SW480 (cell line): Measurements from ENCODE around the gene ABL2.
"Not testable (repeated sequence)": the region's sequence is repeated elsewhere in the genome, so short reads cannot be mapped to it uniquely, and the experiment has no call there.

Source experiments
- DNase-seq: peaks from one replicate; pipeline ENCODE4 v3.0.0-alpha.2; 2016; ENCODE audit warnings: low spot score

ABL2 gene

DNA sequence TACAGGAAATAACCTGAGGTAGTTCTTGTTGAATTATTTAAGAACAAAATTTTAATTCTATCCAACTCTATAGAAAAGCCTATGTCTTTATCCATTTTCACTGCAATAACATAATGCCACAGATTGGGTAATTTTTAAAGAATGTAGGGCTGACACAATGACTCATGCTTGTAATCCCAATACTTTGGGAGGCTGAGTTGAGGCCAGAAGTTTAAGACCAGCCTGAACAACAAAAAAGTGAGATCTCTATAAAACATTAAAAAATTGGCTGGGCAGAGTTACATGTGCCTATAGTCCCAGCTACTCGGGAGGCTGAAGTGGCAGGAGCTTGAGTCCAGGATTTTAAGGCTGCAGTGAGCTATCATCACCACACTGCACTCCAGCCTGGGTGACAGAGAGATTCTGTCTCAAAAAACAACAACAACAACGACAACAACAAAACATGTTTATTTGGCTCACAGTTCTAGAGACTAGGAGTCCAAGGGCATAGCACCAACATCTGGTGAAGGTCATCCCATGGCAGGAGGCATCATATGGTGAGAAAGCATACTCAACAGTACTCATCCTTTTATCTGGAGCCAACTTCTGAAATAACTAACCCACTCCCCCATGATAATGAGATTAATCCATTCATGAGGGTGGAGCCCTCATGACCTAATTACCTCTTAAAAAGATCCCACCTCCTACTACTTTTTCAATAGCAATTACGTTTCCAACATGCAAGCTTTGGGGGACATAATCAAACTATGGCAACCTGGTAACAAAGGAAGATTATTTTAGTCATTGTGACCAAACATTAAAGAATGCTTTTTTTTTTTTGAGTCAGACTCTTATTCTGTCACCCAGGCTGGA lies 59.6 kb downstream of the ABL2 start:
- no peak for DNase-seq

DNA sequence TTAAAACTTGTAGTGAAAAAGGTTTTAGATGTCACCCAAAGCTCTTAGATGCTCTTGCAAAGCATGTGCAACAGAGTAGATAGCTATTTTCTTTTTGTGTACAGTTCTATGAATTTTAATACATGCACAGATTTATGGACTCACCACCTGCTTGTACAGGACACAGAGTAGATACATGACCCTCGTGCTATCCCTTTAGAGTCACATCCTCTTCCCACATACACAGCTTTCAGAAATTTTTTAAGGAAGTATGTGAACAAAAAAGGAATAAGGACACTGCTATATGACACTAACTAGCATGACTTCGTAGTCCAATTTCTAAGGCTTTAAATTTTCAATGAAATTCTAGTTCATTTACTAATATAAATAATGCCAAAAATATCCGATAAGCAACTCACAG lies 60.9 kb downstream of the ABL2 start:
- DNase-seq, result no peak

DNA sequence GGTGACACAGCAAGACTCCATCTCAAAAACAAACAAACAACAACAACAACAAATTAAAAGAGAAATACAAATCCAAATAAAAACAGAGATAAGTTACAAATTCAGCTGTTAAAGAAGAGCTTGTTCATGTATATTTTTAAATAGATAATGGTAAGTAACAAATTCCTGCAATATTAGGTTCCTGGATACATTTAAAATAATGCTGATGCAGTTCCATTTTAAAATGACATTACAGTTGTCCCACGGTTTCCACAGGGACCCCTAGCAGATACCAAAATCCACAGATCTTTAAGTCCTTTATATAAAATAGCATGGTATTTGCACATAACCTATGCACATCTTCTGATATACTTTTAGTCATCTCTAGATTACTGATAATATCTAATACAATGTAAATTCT lies 61.5 kb downstream of the ABL2 start:
- DNase-seq, result no peak

DNA sequence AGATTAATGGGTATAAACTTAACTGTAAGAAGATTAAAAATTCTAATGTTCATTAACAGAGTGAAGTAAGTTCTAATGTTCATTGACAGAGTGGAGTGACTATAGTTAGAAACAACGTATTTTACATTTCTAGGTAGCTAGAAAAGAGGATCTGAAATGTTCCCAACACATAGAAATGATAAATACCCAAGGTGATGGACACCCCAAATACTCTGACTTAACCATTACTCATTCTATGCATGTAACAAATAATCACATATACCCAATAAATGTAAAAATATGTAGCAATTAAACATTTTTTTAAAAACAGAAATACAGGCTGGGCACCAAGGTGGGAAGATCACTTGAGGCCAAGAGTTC lies 62.1 kb downstream of the ABL2 start:
- DNase-seq, result no peak

DNA sequence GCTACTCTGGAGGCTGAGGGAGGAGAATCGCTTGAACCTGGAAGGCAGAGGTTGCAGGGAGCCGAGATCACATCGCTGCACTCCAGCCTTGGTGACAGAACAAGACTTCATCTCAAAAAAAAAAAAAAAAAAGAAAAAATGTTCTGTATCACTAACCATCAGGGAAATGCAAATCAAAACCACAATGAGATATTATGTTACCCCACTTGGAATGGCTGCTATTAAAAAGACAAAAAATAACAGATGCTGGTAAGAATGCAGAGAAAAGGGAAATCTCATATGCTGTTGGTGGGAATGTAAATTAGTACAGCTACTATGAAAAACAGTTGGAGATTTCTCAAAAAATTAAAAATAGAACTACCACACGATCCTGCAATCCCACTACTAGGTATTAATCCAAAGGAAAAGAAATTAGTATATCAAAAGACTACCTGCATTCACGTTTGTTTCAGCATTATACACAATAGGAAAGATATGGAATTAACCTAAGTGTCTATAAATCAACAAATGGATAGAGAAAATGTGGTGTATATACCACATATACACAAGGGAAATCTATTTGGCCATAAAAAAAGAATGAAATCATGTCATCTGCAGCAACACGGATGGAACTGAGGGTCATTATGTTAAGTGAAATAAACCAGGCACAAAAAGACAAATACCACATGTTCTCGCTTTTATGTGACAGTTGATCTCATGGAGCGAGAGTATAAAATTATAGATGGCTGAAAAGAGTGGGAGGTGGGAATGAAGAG lies 62.6 kb downstream of the ABL2 start:
- no peak for DNase-seq

DNA sequence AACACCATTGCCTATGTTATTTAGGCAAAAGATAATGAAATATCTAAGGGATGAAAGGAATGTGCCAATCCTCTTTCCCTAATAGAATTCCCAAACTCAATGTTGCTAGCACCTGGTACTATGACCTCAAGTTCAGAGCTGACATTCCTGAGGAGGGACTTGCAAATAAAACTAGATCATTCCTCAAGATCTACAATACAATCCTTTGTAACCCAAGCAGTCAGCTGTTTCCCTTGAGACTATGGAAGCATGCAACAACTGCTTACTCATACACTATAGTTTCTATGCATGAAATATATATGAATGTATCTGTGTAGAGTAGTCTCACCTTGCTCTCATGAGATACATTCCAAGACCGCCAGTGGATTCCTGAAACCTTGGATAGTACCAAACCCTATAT lies 65.0 kb downstream of the ABL2 start:
- peak; percentile 28 for DNase-seq

DNA sequence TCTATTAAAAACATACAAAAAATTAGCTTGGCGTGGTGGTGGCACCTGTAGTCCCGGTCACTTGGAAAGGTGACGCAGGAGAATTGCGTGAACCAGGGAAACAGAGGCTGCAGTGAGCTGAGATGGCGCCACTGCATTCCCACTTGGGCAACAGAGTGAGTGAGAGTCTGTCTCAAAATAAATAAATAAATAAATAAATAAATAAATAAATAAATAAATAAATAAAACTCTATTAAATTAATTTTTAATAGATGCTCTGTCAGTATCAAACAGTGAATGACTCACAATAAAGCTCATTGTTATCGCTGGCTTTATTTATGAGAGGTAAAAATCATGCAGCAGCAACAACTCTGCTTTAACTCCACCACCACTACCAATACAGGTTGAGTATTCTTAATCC lies 72.8 kb downstream of the ABL2 start:
- DNase-seq, result no peak

DNA sequence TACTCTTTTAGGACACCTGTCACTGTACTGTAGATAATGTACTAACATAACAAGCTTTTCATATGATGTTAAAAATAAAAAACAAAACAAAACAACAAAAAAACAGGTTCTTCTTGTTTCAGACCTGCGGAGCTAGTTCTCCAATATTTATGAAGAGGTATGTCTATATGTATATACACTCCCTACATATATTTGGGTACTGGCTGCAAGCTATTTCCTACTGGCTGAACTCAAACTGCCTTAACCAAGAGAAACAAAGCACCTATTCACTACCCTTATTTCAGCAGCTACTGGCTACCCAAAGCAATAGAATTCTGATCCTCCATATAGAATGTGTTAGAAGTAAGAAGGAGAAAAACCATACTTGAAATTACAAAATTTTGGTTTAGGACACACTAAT lies 73.5 kb downstream of the ABL2 start:
- DNase-seq, result no peak

DNA sequence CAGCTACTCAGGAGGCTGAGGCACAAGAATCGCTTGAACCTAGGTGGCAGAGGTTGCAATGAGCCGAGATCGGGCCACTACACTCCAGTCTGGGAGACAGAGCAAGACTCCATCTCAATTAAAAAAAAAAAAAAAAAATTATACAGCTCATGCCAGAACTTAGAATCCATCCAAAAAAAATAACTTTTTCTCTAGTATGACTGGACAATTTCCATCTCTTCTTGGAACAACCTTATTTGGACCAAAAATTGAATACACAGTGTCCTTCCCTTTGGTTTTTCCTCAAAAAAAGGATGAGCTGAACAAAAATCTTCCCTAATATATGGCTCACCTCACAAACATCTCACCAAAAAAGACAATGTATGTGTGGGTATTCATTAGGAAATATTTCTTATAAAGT lies 73.9 kb downstream of the ABL2 start:
- DNase-seq, result no peak

DNA sequence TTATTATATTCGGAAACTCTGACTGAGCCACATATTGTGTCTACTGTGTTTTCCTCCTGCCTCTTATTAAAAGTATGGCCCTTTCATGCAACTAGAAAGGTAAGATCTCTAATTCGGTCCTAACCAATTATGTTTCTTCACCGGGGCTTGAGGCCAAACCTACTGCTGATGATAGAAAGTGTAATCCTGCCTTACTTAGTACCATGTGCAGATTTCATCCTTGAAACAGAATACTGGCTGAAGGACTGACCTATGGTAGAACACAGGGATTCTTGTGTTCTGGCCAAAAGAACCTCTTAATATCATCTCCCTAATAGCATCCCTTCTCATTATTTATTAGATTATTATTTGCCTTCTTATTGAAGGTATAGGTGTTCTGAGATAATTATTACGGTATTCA lies 75.0 kb downstream of the ABL2 start:
- no peak for DNase-seq

DNA sequence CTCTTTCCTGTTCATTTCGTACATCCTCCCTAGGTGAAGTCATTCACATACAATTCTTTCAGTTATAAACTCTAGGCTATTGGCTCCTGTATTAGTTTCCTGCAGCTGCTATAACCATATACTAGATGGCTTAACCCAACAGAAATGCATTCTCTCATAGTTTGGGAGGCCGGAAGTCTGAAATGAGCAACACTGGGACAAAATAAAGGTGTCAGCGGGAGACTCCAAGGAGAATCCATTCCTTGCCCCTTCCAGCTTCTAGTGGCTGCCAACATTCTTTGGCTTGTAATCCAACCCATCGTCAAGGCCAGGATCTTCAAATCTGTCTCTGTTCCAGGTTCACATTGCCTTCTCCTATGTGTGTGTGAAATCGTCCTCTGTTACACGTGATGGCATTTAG lies 76.3 kb downstream of the ABL2 start:
- DNase-seq, result no peak

DNA sequence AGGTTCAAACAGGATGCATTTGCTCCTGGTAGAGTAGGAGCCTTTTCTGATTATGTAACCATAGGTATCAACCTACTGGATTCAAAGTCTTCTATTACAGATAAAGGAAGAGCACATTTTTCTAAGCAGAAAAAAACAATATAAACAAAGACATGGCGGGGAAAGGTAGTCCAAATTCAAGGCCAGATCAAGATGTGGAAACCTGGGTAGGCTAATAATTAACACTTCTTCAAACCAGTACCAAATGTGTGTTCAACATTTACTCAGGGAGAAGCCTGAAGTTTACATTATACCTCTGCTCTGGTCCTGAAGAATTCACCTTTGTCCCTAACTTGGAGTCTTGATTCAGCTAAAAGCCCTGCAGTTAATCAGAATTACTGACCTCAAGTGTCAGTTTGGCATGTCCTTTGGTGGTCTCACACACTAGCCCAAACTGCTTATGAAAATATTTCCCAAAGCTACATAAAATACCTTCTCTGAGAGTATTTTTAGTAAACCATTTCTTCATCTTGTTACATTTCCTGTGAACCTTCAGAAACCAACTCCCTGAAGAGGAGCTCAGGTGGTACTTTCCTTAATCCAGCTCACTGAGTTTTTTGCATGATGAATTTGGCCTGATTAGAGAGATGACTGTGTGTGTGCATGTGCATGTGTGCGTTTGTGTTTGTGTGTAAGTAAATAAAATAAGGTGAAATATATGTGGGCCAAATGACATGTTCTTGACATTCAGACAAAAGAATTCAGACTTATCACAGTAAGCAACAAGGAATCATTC lies 77.4 kb downstream of the ABL2 start:
- no peak for DNase-seq

DNA sequence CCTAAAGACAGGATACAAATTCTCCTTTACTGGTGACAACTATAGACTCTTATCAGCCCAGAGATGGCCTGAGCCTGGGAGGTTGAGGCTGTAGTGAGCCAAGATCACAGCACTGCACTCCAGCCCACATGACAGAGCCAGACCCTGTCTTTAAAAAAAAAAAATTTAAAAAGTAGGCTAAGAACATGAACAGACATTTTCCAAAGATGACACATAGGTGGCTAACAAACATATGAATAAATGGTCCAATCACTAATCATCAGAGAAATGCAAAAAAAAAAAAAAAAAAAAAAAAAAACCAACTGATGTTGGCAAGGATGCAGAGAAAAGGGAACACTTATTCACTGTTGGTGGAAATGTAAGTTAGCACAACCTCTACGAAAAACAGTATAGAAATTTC lies 82.6 kb downstream of the ABL2 start:
- DNase-seq, result no peak

DNA sequence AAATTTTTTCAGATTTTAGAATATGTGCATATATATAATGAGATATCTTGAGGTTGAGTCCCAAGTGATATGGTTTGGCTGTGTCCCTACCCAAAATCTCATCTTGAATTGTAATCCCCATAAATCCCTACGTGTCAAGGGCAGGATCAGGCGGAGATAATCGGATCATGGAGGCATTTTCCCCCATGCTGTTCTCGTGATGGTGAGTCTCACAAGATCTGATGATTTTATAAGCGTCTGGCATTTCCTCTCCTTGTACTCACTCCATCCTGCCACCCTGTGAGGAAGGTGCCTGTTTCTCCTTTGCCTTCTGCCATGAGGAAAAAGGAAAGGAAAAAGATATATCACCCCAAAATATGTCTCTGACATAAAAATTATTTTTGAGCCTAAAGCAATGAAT lies 83.0 kb downstream of the ABL2 start:
- no peak for DNase-seq

DNA sequence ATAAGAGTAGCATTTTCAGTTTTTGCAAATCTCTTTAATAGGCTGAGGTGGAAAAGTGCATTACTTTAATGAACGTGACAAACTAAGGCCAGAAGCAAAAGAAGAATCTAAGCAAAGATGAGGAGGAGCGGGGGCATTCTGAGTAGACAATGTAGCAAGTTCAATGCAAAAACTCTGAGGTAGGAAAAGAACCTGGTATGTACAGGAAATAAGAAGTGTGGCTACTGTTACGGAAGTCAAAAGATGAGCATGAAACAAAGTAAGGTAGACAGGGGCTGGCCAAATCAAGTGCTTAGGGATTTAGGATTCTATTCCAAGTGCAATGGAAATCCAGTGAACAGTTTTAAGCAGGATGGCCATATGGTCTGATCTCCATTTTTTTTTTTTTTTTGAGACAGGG lies 84.0 kb downstream of the ABL2 start:
- DNase-seq, result no peak

DNA sequence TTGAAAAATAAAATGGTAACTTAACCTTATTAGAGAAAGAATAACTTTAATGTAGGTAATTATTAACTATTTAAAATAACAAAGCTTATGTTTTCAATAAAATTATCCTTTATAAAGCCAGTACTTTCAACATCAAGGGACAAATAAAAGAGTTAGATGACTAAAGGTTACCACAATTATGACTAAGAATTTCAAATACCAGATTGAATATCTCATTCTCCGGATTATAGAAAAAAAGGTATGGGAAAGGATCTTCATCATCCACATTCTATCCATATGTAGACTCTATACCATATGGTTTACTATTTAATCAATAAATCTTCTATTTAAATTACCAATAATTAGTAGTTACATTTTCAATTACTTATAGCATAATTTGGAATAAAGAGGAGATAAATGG lies 84.9 kb downstream of the ABL2 start:
- DNase-seq, result no peak

DNA sequence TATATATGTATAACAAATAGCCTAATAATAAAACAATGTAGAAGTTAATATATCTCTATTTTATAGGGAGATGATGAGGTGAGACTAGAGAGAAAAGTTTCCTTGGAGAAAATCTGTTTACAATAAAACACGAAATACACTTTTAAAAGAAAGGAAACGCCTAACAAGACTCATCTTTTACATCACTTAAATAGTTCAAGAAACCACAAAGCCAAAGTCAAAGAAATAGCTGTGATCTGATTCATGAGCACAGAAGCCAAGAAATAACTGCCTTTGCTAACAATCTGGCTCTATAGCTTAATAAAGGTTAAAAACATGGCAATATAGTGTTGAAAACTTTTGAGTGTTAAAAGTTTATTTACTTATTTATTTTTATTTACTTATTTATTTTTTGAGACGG lies 86.2 kb downstream of the ABL2 start:
- peak; percentile 43 for DNase-seq

DNA sequence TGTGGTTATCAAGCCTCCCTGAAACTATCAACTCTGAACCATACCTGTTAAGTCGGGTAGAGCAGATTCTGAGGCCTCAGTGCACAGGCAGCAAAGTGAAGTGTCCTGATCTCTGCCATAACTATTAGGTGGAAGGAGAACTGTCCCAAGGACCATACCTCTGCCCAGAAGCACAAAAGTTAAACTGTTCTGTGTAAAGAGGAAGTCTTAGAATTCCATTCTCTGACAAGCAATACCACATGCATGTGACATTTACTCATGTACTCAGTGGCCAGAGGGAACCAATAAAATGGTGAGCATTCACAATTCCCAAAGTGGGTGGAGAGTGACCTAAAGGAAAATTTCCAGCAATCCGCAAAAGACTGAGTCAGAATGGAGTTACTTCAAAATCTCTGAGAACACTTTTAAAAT lies 86.6 kb downstream of the ABL2 start:
- DNase-seq, result peak; percentile 67

DNA sequence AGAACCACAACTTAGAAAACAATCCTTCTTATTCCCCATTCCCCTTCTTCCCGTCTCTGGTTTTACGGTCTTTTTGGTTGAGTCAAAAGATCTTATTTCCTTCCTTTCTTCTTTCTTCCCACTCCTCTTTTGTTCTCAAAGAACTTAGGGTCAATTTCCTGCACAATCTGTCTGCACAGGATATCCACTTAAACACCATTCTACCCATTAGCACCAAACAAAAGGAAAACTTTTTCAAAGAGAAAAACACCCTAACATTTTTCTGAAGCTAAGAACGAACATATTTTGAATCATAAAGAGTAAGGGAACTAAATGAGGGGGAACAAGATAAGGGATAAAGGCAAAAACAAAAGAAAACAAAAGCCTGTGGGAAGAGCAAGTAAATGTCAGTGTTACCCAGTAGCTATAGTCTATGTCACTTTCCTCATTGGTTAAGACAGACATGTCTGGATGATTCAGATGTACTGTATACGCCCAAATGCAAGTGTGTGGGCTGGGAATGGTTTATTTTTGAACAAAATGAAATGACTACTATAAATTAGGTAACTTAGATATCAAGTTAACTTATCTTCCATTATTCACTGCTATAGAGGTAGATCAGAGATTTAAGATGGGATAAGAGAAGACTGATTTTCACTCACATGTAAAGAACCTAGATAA lies 87.8 kb downstream of the ABL2 start:
- DNase-seq, result no peak

DNA sequence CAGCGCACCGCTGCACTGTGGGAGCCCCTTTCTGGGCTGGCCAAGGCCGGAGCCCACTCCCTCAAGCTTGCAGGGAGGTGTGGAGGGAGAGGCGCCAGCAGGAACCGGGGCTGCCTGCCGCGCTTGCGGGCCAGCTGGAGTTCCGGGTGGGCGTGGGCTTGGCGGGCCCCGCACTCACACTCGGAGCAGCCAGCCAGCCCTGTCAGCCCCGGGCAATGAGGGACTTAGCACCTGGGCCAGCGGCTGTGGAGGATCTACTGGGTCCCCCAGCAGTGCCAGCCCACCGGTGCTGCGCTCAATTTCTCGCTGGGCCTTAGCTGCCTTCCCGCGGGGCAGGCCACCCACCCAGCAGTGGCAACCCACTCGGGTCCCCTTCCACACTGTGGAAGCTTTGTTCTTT lies 90.7 kb downstream of the ABL2 start:
- DNase-seq, result not testable (repeated sequence)

DNA sequence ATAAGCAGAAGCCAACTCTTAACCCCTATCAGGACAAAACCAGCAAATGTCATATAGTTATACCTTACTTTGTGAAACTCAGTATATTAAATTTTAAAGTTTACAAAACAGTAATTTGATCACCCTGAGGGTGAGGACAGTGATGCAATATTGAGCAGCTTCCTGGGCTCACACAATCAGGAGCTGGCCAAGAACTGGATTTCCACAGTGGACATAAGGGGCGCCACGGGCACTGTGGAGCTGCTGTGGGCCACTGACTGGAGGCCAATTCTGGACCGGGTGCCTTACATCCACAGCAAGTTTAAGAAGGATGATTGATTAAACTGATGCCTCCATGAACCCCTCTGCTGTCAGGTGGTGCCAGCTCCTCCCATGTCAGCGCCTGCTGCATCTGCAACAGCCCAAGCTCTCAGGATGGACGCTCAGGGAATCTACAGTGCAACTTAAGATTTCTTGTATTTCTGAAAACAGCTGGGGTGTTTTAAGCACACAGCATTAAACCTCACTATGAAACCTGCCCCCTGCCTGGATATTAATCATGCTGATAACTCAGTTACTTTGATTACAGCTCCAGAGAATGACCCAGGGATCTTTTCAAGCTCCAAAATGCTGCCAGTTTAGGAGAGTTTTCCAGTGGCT lies 91.7 kb downstream of the ABL2 start:
- no peak for DNase-seq

DNA sequence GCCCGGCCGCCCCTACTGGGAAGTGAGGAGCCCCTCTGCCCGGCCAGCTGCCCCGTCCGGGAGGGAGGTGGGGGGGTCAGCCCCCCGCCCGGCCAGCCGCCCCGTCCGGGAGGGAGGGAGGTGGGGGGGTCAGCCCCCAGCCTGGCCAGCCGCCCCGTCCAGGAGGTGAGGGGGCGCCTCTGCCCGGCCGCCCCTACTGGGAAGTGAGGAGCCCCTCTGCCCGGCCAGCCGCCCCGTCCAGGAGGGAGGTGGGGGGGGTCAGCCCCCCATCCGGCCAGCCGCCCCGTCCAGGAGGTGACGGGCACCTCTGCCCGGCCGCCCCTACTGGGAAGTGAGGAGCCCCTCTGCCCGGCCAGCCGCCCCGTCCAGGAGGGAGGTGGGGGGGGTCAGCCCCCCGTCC lies 93.8 kb downstream of the ABL2 start:
- not testable (repeated sequence) for DNase-seq
